HG03060 (cell line): ENCODE measurements around the gene ZFYVE28.

Source experiments
- ATAC-seq: cut with Tn5 transposase; IDR thresholded peaks from one replicate; pipeline ENCODE4 v1.9.1; 2021; ENCODE audit warnings: low read depth, moderate number of reproducible peaks; ENCODE audit not compliant: unreplicated experiment

The ZFYVE28 gene

GRCh38 chr4:2254665-2255500 is 163.6 kb downstream of the ZFYVE28 start:
- no peak for ATAC-seq

GRCh38 chr4:2253160-2254084 is 165.0 kb downstream of the ZFYVE28 start:
- ATAC-seq, result no peak

- no peak for ATAC-seq
Observed at GRCh38 chr4:2252530-2253091, 165.8 kb downstream of the ZFYVE28 start.

- ATAC-seq, result no peak
Observed at GRCh38 chr4:2251795-2252529, 166.5 kb downstream of the ZFYVE28 start.

- ATAC-seq, result no peak
Observed at GRCh38 chr4:2251073-2251794, 167.2 kb downstream of the ZFYVE28 start.

- no peak for ATAC-seq
Observed at GRCh38 chr4:2250357-2251072, 167.9 kb downstream of the ZFYVE28 start.

- no peak for ATAC-seq
Observed at GRCh38 chr4:2249526-2250356, 168.7 kb downstream of the ZFYVE28 start.

- no peak for ATAC-seq
Observed at GRCh38 chr4:2248821-2249261, 169.6 kb downstream of the ZFYVE28 start.

GRCh38 chr4:2248044-2248780 is 170.2 kb downstream of the ZFYVE28 start:
- ATAC-seq, result no peak

- no peak for ATAC-seq
Observed at GRCh38 chr4:2247128-2248043, 171.1 kb downstream of the ZFYVE28 start.

- no peak for ATAC-seq
Observed at GRCh38 chr4:2246384-2247127, 171.9 kb downstream of the ZFYVE28 start.

GRCh38 chr4:2245787-2246275 is 172.6 kb downstream of the ZFYVE28 start:
- no peak for ATAC-seq

- no peak for ATAC-seq
Observed at GRCh38 chr4:2245057-2245786, 173.2 kb downstream of the ZFYVE28 start.

- no peak for ATAC-seq
Observed at GRCh38 chr4:2243681-2244380, 174.6 kb downstream of the ZFYVE28 start.
